HepG2 (cell line): ENCODE results near the gene ATP2A2. TPM values are rescaled to one million over a fixed set of nuclear protein-coding genes. Genes with fewer than 3 reads are reported as not detected.

ENCODE experiments used
- IKZF4 ChIP-seq: sonication (generic); formaldehyde crosslinking; IDR thresholded peaks from 2 replicates; pipeline ENCODE4 v1.5.1; 2020; ENCODE audit warnings: borderline replicate concordance, mild to moderate bottlenecking, low read depth, missing genetic modification reagents; ENCODE audit errors: not compliant biosample characterization
- PCBP1 ChIP-seq: fragments of 200-400 bp; formaldehyde crosslinking; IDR thresholded peaks from 2 replicates; pipeline ENCODE4 v1.6.1; 2017; ENCODE audit warnings: mild to moderate bottlenecking, low read depth, low read length, borderline replicate concordance
- PHF8 ChIP-seq: sonication (generic); formaldehyde crosslinking; IDR thresholded peaks from 2 replicates; pipeline ENCODE4 v1.5.0; 2020; ENCODE audit warnings: missing genetic modification reagents
- TEAD3 ChIP-seq: optimal IDR thresholded peaks from 2 replicates; pipeline ENCODE3; 2016; ENCODE audit warnings: borderline replicate concordance
- ZNF232 ChIP-seq: sonication (generic); formaldehyde crosslinking; IDR thresholded peaks from 2 replicates; pipeline ENCODE4 v1.4.0; 2020; ENCODE audit warnings: missing genetic modification reagents, borderline replicate concordance
- ZNF234 ChIP-seq: sonication (generic); formaldehyde crosslinking; conservative IDR thresholded peaks from 2 replicates; pipeline ENCODE4 v1.5.1; 2020; ENCODE audit warnings: mild to moderate bottlenecking, missing genetic modification reagents
- ZNF335 ChIP-seq: sonication (generic); formaldehyde crosslinking; IDR thresholded peaks from 2 replicates; pipeline ENCODE4 v1.4.0; 2020; ENCODE audit warnings: missing genetic modification reagents
- ZNF546 ChIP-seq: sonication (generic); formaldehyde crosslinking; conservative IDR thresholded peaks from 2 replicates; pipeline ENCODE4 v1.8.1; 2023; ENCODE audit warnings: mild to moderate bottlenecking, missing genetic modification reagents
- polyA plus RNA-seq, 8 experiments: library from polyadenylated mRNA; depleted of rRNA in 3 of 8; stranded (reverse) in 7 of 8; unstranded in 1 of 8; fragments of >200 nt; fragmentation: Illumina TruSeq in 4 of 8; extraction: Trizol in 4 of 8; gene quantifications; 2 replicates each; pipeline versions ENCODE4 v1.2.1 to v1.2.3, GENCODE V29; 2011 to 2016; ENCODE audit warnings: low read depth in 4 of 8, missing spikeins in 1 of 8, mixed read lengths in 1 of 8; ENCODE audit not compliant: insufficient read depth in 1 of 8
- total RNA-seq, 5 experiments: library from RNA; depleted of rRNA; stranded (reverse); fragments of >200 nt; fragmentation: Illumina TruSeq; extraction: Trizol; gene quantifications; 2 replicates each; pipeline ENCODE4 v1.2.3, GENCODE V29; 2016; ENCODE audit warnings: low read depth in 1 of 5
- TF ChIP-seq, protein P1 (sequence below): sonication (generic); formaldehyde crosslinking; IDR thresholded peaks from 2 replicates; pipeline ENCODE4 v1.8.1; 2023; ENCODE audit warnings: missing genetic modification reagents, inconsistent platforms, borderline replicate concordance
- TF ChIP-seq, protein P2 (sequence below): sonication (generic); formaldehyde crosslinking; IDR thresholded peaks from 2 replicates; pipeline ENCODE4 v1.8.0; 2022; ENCODE audit warnings: mild to moderate bottlenecking, missing genetic modification reagents
- TF ChIP-seq, protein P3 (sequence below): sonication (generic); formaldehyde crosslinking; IDR thresholded peaks from 2 replicates; pipeline ENCODE4 v1.4.0; 2020; ENCODE audit warnings: mild to moderate bottlenecking, missing genetic modification reagents, borderline replicate concordance
- TF ChIP-seq, protein P4 (sequence below): sonication (generic); formaldehyde crosslinking; IDR thresholded peaks from 2 replicates; pipeline ENCODE4 v1.4.0; 2020; ENCODE audit warnings: missing genetic modification reagents
- TF ChIP-seq, protein P5 (sequence below): sonication (generic); formaldehyde crosslinking; conservative IDR thresholded peaks from 2 replicates; pipeline ENCODE4 v1.8.1; 2023; ENCODE audit warnings: missing genetic modification reagents
- TF ChIP-seq, protein P6 (sequence below): sonication (generic); formaldehyde crosslinking; IDR thresholded peaks from 2 replicates; pipeline ENCODE4; 2020; ENCODE audit warnings: missing genetic modification reagents, mild to moderate bottlenecking, borderline replicate concordance

The ATP2A2 gene
- total and polyA plus RNA-seq, 2 of the 13 experiments (the other 11 are each of a cell fraction or from before 2014, with no cell fraction given), result 35.4 to 85.5 TPM

DNA sequence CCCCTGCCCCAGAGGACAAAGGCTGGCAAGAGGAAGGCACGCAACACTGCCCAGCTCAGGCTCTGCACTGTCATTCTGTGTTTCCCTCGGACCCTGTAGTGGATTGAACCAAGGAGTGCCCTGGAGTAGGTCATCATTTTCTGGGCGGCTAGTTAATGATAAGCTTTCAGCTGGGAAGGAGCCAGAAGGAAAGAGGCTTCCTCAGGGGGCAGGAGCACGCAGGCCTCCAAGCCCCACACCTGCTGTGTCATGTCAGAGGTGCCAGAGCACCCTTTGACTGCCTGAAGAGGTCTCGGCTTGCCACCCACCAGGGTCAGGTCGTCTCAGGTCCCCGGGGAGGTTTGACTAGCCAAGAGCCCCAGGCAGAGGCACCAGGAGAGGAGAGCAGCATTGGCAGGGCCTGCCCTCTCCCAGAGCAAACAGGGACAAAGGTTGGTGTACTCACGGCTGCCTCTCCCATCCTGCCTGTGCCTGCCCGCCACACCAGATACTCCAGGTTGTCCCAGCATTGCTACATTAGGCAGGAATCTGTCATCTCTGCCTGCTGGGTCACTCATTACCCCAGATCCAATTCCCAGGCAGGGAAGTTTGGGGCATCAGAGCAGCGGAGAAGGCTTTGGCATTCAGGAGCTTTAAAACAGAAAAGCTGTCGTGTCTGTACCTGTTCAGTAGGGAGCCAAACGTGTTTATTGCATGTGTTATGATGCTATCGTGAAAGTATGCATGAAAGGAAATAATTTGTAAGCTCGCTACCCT lies 33.5 kb upstream of the ATP2A2 start (continued):
- TF ChIP-seq, protein P1, sequence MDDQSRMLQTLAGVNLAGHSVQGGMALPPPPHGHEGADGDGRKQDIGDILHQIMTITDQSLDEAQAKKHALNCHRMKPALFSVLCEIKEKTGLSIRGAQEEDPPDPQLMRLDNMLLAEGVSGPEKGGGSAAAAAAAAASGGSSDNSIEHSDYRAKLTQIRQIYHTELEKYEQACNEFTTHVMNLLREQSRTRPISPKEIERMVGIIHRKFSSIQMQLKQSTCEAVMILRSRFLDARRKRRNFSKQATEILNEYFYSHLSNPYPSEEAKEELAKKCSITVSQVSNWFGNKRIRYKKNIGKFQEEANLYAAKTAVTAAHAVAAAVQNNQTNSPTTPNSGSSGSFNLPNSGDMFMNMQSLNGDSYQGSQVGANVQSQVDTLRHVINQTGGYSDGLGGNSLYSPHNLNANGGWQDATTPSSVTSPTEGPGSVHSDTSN (CRISPR knock-in tag), result no peak
- TF ChIP-seq TEAD3 (CRISPR knock-in tag) (peak; percentile 84), ZNF335 (peak; percentile 72; the same call in 1 of the 2 replicates), ZNF232 (no peak), IKZF4 (CRISPR knock-in tag) (no peak), ZNF546 (CRISPR knock-in tag) (0 out of 2 replicates have a peak, but pooled peaks have one; percentile 48), PCBP1 (no peak), ZNF234 (CRISPR knock-in tag) (no peak), PHF8 (CRISPR knock-in tag) (peak; percentile 75)
- TF ChIP-seq, protein P2, sequence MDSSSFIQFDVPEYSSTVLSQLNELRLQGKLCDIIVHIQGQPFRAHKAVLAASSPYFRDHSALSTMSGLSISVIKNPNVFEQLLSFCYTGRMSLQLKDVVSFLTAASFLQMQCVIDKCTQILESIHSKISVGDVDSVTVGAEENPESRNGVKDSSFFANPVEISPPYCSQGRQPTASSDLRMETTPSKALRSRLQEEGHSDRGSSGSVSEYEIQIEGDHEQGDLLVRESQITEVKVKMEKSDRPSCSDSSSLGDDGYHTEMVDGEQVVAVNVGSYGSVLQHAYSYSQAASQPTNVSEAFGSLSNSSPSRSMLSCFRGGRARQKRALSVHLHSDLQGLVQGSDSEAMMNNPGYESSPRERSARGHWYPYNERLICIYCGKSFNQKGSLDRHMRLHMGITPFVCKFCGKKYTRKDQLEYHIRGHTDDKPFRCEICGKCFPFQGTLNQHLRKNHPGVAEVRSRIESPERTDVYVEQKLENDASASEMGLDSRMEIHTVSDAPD (CRISPR knock-in tag), result peak; percentile 93
- TF ChIP-seq, protein P3, sequence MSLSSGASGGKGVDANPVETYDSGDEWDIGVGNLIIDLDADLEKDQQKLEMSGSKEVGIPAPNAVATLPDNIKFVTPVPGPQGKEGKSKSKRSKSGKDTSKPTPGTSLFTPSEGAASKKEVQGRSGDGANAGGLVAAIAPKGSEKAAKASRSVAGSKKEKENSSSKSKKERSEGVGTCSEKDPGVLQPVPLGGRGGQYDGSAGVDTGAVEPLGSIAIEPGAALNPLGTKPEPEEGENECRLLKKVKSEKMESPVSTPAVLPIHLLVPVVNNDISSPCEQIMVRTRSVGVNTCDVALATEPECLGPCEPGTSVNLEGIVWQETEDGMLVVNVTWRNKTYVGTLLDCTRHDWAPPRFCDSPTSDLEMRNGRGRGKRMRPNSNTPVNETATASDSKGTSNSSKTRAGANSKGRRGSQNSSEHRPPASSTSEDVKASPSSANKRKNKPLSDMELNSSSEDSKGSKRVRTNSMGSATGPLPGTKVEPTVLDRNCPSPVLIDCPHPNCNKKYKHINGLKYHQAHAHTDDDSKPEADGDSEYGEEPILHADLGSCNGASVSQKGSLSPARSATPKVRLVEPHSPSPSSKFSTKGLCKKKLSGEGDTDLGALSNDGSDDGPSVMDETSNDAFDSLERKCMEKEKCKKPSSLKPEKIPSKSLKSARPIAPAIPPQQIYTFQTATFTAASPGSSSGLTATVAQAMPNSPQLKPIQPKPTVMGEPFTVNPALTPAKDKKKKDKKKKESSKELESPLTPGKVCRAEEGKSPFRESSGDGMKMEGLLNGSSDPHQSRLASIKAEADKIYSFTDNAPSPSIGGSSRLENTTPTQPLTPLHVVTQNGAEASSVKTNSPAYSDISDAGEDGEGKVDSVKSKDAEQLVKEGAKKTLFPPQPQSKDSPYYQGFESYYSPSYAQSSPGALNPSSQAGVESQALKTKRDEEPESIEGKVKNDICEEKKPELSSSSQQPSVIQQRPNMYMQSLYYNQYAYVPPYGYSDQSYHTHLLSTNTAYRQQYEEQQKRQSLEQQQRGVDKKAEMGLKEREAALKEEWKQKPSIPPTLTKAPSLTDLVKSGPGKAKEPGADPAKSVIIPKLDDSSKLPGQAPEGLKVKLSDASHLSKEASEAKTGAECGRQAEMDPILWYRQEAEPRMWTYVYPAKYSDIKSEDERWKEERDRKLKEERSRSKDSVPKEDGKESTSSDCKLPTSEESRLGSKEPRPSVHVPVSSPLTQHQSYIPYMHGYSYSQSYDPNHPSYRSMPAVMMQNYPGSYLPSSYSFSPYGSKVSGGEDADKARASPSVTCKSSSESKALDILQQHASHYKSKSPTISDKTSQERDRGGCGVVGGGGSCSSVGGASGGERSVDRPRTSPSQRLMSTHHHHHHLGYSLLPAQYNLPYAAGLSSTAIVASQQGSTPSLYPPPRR (CRISPR knock-in tag), result peak; percentile 39; the same call in 1 of the 2 replicates
- TF ChIP-seq, protein P4, sequence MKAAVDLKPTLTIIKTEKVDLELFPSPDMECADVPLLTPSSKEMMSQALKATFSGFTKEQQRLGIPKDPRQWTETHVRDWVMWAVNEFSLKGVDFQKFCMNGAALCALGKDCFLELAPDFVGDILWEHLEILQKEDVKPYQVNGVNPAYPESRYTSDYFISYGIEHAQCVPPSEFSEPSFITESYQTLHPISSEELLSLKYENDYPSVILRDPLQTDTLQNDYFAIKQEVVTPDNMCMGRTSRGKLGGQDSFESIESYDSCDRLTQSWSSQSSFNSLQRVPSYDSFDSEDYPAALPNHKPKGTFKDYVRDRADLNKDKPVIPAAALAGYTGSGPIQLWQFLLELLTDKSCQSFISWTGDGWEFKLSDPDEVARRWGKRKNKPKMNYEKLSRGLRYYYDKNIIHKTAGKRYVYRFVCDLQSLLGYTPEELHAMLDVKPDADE (CRISPR knock-in tag), result no peak
- TF ChIP-seq, protein P5, sequence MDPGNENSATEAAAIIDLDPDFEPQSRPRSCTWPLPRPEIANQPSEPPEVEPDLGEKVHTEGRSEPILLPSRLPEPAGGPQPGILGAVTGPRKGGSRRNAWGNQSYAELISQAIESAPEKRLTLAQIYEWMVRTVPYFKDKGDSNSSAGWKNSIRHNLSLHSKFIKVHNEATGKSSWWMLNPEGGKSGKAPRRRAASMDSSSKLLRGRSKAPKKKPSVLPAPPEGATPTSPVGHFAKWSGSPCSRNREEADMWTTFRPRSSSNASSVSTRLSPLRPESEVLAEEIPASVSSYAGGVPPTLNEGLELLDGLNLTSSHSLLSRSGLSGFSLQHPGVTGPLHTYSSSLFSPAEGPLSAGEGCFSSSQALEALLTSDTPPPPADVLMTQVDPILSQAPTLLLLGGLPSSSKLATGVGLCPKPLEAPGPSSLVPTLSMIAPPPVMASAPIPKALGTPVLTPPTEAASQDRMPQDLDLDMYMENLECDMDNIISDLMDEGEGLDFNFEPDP (CRISPR knock-in tag), result no peak
- TF ChIP-seq, protein P6, sequence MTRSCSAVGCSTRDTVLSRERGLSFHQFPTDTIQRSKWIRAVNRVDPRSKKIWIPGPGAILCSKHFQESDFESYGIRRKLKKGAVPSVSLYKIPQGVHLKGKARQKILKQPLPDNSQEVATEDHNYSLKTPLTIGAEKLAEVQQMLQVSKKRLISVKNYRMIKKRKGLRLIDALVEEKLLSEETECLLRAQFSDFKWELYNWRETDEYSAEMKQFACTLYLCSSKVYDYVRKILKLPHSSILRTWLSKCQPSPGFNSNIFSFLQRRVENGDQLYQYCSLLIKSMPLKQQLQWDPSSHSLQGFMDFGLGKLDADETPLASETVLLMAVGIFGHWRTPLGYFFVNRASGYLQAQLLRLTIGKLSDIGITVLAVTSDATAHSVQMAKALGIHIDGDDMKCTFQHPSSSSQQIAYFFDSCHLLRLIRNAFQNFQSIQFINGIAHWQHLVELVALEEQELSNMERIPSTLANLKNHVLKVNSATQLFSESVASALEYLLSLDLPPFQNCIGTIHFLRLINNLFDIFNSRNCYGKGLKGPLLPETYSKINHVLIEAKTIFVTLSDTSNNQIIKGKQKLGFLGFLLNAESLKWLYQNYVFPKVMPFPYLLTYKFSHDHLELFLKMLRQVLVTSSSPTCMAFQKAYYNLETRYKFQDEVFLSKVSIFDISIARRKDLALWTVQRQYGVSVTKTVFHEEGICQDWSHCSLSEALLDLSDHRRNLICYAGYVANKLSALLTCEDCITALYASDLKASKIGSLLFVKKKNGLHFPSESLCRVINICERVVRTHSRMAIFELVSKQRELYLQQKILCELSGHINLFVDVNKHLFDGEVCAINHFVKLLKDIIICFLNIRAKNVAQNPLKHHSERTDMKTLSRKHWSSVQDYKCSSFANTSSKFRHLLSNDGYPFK (CRISPR knock-in tag), result peak; percentile 68; the same call in 1 of the 2 replicates
